Stimulated activated CD4-positive, alpha-beta T cell treated with anti-CD3 and anti-CD28 coated beads, Interleukin-15, amount 100 ng/mL, for 1 hour (primary cell): Measurements from ENCODE around the gene MC1R.
"Not testable (repeated sequence)": the region's sequence is repeated elsewhere in the genome, so short reads cannot be mapped to it uniquely, and the experiment has no call there.

Experiments used
- DNase-seq, 2 donors: peaks; one replicate each; pipeline ENCODE4 v3.0.0-alpha.2; 2020; ENCODE audit warnings: low read depth in 1 of 2, low spot score in 1 of 2

Gene MC1R

DNA sequence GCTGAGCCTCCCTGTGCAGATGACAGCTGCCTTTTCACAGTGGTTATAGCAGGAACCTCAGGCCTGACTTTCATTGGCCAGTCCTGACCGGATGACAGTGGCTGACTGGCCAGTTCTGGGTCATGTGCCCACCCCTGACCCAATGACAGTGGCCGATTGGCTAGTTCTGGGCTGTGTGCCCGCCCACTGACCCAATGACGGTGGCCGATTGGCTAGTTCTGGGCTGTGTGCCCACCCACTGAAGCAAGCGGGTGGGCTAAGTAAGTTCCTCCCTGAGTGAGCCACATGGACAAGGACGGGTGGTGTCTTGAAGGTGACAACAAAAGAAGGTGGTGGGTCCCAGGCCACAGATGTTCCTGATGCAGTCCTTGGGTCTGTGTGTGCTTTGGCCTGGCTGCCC is 39.4 kb downstream of the MC1R start:
- DNase-seq, result no peak

- no peak for DNase-seq
Observed at GRCh38 chr16:89958596-89958995, 39.9 kb downstream of the MC1R start.

DNA sequence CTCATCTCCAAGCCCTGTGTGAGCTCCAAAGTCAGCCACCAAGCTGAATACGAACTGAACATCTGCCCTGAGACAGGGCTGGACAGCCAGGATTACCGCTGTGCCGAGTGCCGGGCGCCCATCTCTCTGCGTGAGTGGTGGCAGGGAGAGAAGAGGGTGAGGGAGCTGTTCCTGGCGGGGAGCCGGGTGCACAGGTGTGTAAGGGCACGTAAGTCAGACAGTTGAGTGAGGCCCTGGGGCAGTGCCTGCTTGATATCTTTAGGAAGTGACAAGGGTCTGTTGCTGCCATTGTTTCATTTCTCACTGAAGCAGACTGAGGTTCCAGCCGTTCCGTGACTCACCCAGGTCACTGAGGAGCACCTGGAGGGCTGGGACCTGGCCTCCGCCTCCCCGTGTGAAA is 42.3 kb downstream of the MC1R start:
- DNase-seq, result no peak

GRCh38 chr16:89961920-89962319 is 43.3 kb downstream of the MC1R start:
- DNase-seq, result no peak

DNA sequence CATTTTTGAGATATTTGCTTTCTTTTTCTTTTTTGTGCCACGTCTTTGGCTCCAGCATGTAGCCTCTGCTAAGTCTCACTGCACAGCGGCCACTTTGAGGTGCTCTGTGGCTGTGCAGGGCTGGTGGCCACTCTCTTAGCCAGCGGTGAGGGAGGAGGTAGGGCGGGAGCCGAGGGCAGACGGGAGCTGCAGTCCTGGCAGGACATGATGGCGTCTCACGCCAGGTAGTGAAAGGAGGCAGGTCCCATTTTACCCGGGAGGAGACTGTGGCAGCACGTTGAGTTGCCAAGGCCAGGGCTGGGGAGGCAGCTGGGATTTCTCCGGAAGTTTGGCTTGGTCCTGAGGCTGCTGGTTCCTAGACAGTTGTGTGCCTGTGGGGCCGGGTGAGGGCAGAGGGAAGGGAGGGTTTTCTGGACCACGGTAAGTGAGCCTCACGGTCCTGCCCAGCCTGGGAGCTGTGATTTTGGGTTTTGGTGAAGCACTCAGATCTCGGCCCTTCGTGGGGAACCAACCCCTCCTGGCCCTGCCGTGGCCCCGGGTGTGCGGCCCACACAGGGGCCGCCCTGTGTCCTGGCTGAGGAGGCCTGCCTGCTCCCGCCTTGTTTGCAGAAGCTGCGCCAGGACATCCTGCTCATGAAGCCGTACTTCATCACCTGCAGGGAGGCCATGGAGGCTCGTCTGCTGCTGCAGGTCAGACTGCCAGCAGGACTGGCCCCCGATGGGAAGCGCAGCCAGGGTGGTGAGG is 44.3 kb downstream of the MC1R start:
- no peak for DNase-seq

GRCh38 chr16:89964201-89964600 is 45.5 kb downstream of the MC1R start:
- DNase-seq, result no peak

DNA sequence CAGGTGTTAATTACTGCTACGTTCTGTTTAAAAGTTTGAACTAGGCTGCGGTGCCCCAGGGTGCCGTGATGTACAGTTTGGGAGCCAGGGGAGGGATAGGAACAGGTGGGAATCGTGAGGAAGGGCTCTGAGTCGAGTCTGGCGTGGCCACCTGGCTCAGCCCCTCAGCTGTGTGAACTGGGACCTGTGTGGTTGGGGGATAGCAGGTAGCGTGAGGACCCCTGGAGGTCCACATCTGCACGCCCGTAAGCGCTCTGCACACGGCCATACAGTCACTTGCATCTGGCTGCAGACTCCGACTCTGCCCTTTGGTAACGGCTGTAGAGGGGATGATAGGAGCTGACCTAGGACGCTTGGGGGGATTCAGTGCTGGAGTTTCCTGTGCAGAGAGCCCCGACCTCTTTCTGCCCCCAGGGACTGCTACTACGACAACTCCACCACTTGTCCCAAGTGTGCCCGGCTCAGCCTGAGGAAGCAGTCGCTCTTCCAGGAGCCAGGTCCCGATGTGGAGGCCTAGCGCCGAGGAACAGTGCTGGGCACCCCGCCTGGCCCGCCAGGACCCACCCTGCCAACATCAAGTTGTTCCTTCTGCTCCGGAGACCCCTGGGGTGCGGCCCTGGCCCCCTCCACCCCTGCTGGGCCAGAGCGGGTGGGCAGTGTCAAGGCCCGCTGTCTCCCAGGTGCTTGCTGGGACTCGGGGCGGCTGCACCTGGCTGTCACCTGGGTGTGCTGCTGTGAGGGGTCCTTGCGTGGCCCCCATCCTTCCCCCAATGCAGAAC is 47.0 kb downstream of the MC1R start:
- DNase-seq, result no peak

- no peak for DNase-seq
Observed at GRCh38 chr16:89966756-89967155, 48.1 kb downstream of the MC1R start.

- not testable (repeated sequence) for DNase-seq
Observed at GRCh38 chr16:89967436-89967835, 48.8 kb downstream of the MC1R start.

GRCh38 chr16:89968074-89968473 is 49.4 kb downstream of the MC1R start:
- not testable (repeated sequence) for DNase-seq

GRCh38 chr16:89969741-89970410 is 51.2 kb downstream of the MC1R start:
- no peak for DNase-seq
